ENCODE results near the gene GEN1. TPM values are rescaled to one million over a fixed set of nuclear protein-coding genes. Genes with fewer than 3 reads are reported as not detected.
A peak's percentile ranks its signal among the peaks of the same experiment; 100 is the strongest.

GEN1 gene
- 28.1 and 31.8 TPM in 2 replicates for total RNA-seq

- Mint-ChIP-seq H3K36me3 (ENCODE audit: low read depth) (peaks cover 2% of the 10 kb centered on the region), H3K27ac (peak within 1 kb of the TSS; percentile 78), H3K9me3 (no peaks in the 10 kb centered on the region), H3K4me3 (peak within 1 kb of the TSS; percentile 86), H3K27me3 (ENCODE audit: insufficient read depth) (no peaks in the 10 kb centered on the region), H3K4me1 (ENCODE audit: low read depth) (peaks cover 69% of the 10 kb centered on the region)
- intact Hi-C loops (cut with micrococcal nuclease) = loop anchor here (1.0 to 10.0 kb wide), 5 partner anchors 35 to 1593 kb away; partner anchors contain the start of genes RAD51AP2 and RDH14
- peak; percentile 86 for DNase-seq (ENCODE audit: low spot score)
These were observed at the start of gene GEN1, which contains the start of gene SMC6 for GRCh38 chr2:17753803-17754663. Gene GEN1, plus strand, starts transcription at chr2:17754138. Its CDS starts 5,806 bp downstream, at chr2:17759944. Gene SMC6, minus strand, starts transcription at chr2:17753810. Its CDS starts 7,864 bp downstream, at chr2:17745946.

- Mint-ChIP-seq H3K4me1 (ENCODE audit: low read depth) (no peaks in the 10 kb centered on the region), H3K4me3 (no peak overlapping the region), H3K9me3 (no peaks in the 10 kb centered on the region), H3K27me3 (ENCODE audit: insufficient read depth) (no peaks in the 10 kb centered on the region), H3K36me3 (ENCODE audit: low read depth) (peaks cover 14% of the 10 kb centered on the region), H3K27ac (no peak overlapping the region)
- intact Hi-C loops (cut with micrococcal nuclease) = no loop called here
- no peak for DNase-seq (ENCODE audit: low spot score)
These were observed 47.1 kb upstream of the GEN1 start for GRCh38 chr2:17706845-17707244.

GRCh38 chr2:17708501-17708900 lies 45.4 kb upstream of the GEN1 start:
- no peaks in the 10 kb centered on the region for H3K9me3 Mint-ChIP-seq
- H3K4me1 Mint-ChIP-seq (ENCODE audit: low read depth) = no peaks in the 10 kb centered on the region
- H3K36me3 Mint-ChIP-seq (ENCODE audit: low read depth) = peaks cover 25% of the 10 kb centered on the region
- H3K4me3 Mint-ChIP-seq = no peak overlapping the region
- H3K27ac Mint-ChIP-seq = no peak overlapping the region
- DNase-seq (ENCODE audit: low spot score) = no peak
- no peaks in the 10 kb centered on the region for H3K27me3 Mint-ChIP-seq (ENCODE audit: insufficient read depth)
- intact Hi-C loops (cut with micrococcal nuclease) = no loop called here

- Mint-ChIP-seq H3K36me3 (ENCODE audit: low read depth) (peaks cover 30% of the 10 kb centered on the region), H3K9me3 (no peaks in the 10 kb centered on the region), H3K4me3 (no peak overlapping the region), H3K27me3 (ENCODE audit: insufficient read depth) (no peaks in the 10 kb centered on the region), H3K4me1 (ENCODE audit: low read depth) (no peaks in the 10 kb centered on the region), H3K27ac (no peak overlapping the region)
- intact Hi-C loops (cut with micrococcal nuclease) = no loop called here
- no peak for DNase-seq (ENCODE audit: low spot score)
These were observed 44.0 kb upstream of the GEN1 start for GRCh38 chr2:17709897-17710296.

GRCh38 chr2:17710547-17711248 lies 43.2 kb upstream of the GEN1 start:
- H3K9me3 Mint-ChIP-seq = no peaks in the 10 kb centered on the region
- H3K27me3 Mint-ChIP-seq (ENCODE audit: insufficient read depth) = no peaks in the 10 kb centered on the region
- no peaks in the 10 kb centered on the region for H3K4me1 Mint-ChIP-seq (ENCODE audit: low read depth)
- H3K36me3 Mint-ChIP-seq (ENCODE audit: low read depth) = peaks cover 30% of the 10 kb centered on the region
- DNase-seq (ENCODE audit: low spot score) = no peak
- no peak overlapping the region for H3K4me3 Mint-ChIP-seq
- H3K27ac Mint-ChIP-seq = no peak overlapping the region
- intact Hi-C loops (cut with micrococcal nuclease) = no loop called here

GRCh38 chr2:17713291-17713690 lies 40.6 kb upstream of the GEN1 start:
- Mint-ChIP-seq H3K36me3 (ENCODE audit: low read depth) (peaks cover 22% of the 10 kb centered on the region), H3K4me1 (ENCODE audit: low read depth) (no peaks in the 10 kb centered on the region), H3K27me3 (ENCODE audit: insufficient read depth) (no peaks in the 10 kb centered on the region), H3K27ac (no peak overlapping the region), H3K4me3 (no peak overlapping the region), H3K9me3 (no peaks in the 10 kb centered on the region)
- DNase-seq (ENCODE audit: low spot score) = no peak
- intact Hi-C loops (cut with micrococcal nuclease) = no loop called here

- no peak overlapping the region for H3K4me3 Mint-ChIP-seq
- H3K9me3 Mint-ChIP-seq = no peaks in the 10 kb centered on the region
- intact Hi-C loops (cut with micrococcal nuclease) = loop anchor here (2.0 kb wide), 1 partner anchor 37 kb away; the partner anchor contains the start of gene GEN1
- no peaks in the 10 kb centered on the region for H3K4me1 Mint-ChIP-seq (ENCODE audit: low read depth)
- H3K27ac Mint-ChIP-seq = no peak overlapping the region
- DNase-seq (ENCODE audit: low spot score) = no peak
- H3K27me3 Mint-ChIP-seq (ENCODE audit: insufficient read depth) = no peaks in the 10 kb centered on the region
- H3K36me3 Mint-ChIP-seq (ENCODE audit: low read depth) = peaks cover 25% of the 10 kb centered on the region
These were observed 36.3 kb upstream of the GEN1 start for GRCh38 chr2:17717666-17718065.

GRCh38 chr2:17718689-17719088 lies 35.2 kb upstream of the GEN1 start:
- Mint-ChIP-seq H3K4me3 (no peak overlapping the region), H3K36me3 (ENCODE audit: low read depth) (peaks cover 17% of the 10 kb centered on the region), H3K27ac (no peak overlapping the region), H3K4me1 (ENCODE audit: low read depth) (no peaks in the 10 kb centered on the region), H3K9me3 (no peaks in the 10 kb centered on the region), H3K27me3 (ENCODE audit: insufficient read depth) (no peaks in the 10 kb centered on the region)
- intact Hi-C loops (cut with micrococcal nuclease) = loop anchor here (1.0 to 2.0 kb wide), 4 partner anchors 36 to 460 kb away; partner anchors contain the start of gene GEN1
- no peak for DNase-seq (ENCODE audit: low spot score)

- no peak for DNase-seq (ENCODE audit: low spot score)
- no peaks in the 10 kb centered on the region for H3K4me1 Mint-ChIP-seq (ENCODE audit: low read depth)
- no peak overlapping the region for H3K27ac Mint-ChIP-seq
- no peak overlapping the region for H3K4me3 Mint-ChIP-seq
- peaks cover 14% of the 10 kb centered on the region for H3K36me3 Mint-ChIP-seq (ENCODE audit: low read depth)
- no peaks in the 10 kb centered on the region for H3K27me3 Mint-ChIP-seq (ENCODE audit: insufficient read depth)
- intact Hi-C loops (cut with micrococcal nuclease) = loop anchor here (1.0 to 2.0 kb wide), 4 partner anchors 35 to 459 kb away; partner anchors contain the start of gene GEN1
- no peaks in the 10 kb centered on the region for H3K9me3 Mint-ChIP-seq
These were observed 34.2 kb upstream of the GEN1 start for GRCh38 chr2:17719562-17720371.

GRCh38 chr2:17728210-17728609 lies 25.7 kb upstream of the GEN1 start:
- Mint-ChIP-seq H3K4me1 (ENCODE audit: low read depth) (no peaks in the 10 kb centered on the region), H3K27me3 (ENCODE audit: insufficient read depth) (no peaks in the 10 kb centered on the region), H3K4me3 (no peak overlapping the region), H3K36me3 (ENCODE audit: low read depth) (peaks cover 18% of the 10 kb centered on the region), H3K27ac (no peak overlapping the region), H3K9me3 (no peaks in the 10 kb centered on the region)
- DNase-seq (ENCODE audit: low spot score) = no peak
- intact Hi-C loops (cut with micrococcal nuclease) = no loop called here

- peaks cover 20% of the 10 kb centered on the region for H3K36me3 Mint-ChIP-seq (ENCODE audit: low read depth)
- H3K4me3 Mint-ChIP-seq = no peak overlapping the region
- intact Hi-C loops (cut with micrococcal nuclease) = no loop called here
- H3K4me1 Mint-ChIP-seq (ENCODE audit: low read depth) = no peaks in the 10 kb centered on the region
- no peak for DNase-seq (ENCODE audit: low spot score)
- no peak overlapping the region for H3K27ac Mint-ChIP-seq
- H3K9me3 Mint-ChIP-seq = no peaks in the 10 kb centered on the region
- no peaks in the 10 kb centered on the region for H3K27me3 Mint-ChIP-seq (ENCODE audit: insufficient read depth)
These were observed 24.1 kb upstream of the GEN1 start for GRCh38 chr2:17729880-17730279.

GRCh38 chr2:17733599-17733998 lies 20.3 kb upstream of the GEN1 start:
- H3K27ac Mint-ChIP-seq = no peak overlapping the region
- no peaks in the 10 kb centered on the region for H3K27me3 Mint-ChIP-seq (ENCODE audit: insufficient read depth)
- no peak for DNase-seq (ENCODE audit: low spot score)
- H3K36me3 Mint-ChIP-seq (ENCODE audit: low read depth) = peaks cover 30% of the 10 kb centered on the region
- intact Hi-C loops (cut with micrococcal nuclease) = no loop called here
- H3K4me1 Mint-ChIP-seq (ENCODE audit: low read depth) = no peaks in the 10 kb centered on the region
- H3K9me3 Mint-ChIP-seq = no peaks in the 10 kb centered on the region
- no peak overlapping the region for H3K4me3 Mint-ChIP-seq
